GM18505 (cell line): ENCODE data around the gene TSSK1B.
"Not testable (repeated sequence)": the region's sequence is repeated elsewhere in the genome, so short reads cannot be mapped to it uniquely, and the experiment has no call there.

Source experiments
- ATAC-seq: cut with Tn5 transposase; IDR thresholded peaks from one replicate; pipeline ENCODE4 v1.9.1; 2021; ENCODE audit not compliant: unreplicated experiment
- POLR2A ChIP-seq: IDR thresholded peaks from 4 replicates; pipeline ENCODE4 v1.6.1; 2011; ENCODE audit warnings: borderline replicate concordance; ENCODE audit not compliant: insufficient read depth, insufficient read length; ENCODE audit errors: extremely low read depth

Gene TSSK1B

GRCh38 chr5:113434889-113435288 is at the start of gene TSSK1B:
Gene TSSK1B (minus strand): TSS chr5:113434989. CDS start chr5:113434839, 150 bp downstream.
- TF ChIP-seq POLR2A = no peak
- ATAC-seq = no peak

GRCh38 chr5:113480243-113480642 is 45.5 kb upstream of the TSSK1B start:
- no peak for ATAC-seq
- TF ChIP-seq POLR2A = no peak

- ATAC-seq = no peak
- TF ChIP-seq POLR2A = no peak
Measured at GRCh38 chr5:113478691-113479090, 43.9 kb upstream of the TSSK1B start.

GRCh38 chr5:113474100-113474728 is 39.4 kb upstream of the TSSK1B start:
- ATAC-seq = no peak
- no peak for TF ChIP-seq POLR2A

- ATAC-seq = no peak
- TF ChIP-seq POLR2A = no peak
Measured at GRCh38 chr5:113463032-113463431, 28.2 kb upstream of the TSSK1B start.

GRCh38 chr5:113457106-113457505 is 22.3 kb upstream of the TSSK1B start:
- ATAC-seq = not testable (repeated sequence)

- no peak for ATAC-seq
- no peak for TF ChIP-seq POLR2A
Measured at GRCh38 chr5:113452941-113453340, 18.2 kb upstream of the TSSK1B start.

GRCh38 chr5:113451797-113452196 is 17.0 kb upstream of the TSSK1B start:
- no peak for ATAC-seq
- TF ChIP-seq POLR2A = no peak

GRCh38 chr5:113450929-113451328 is 16.1 kb upstream of the TSSK1B start:
- no peak for ATAC-seq
- no peak for TF ChIP-seq POLR2A

- TF ChIP-seq POLR2A = no peak
- ATAC-seq = no peak
Measured at GRCh38 chr5:113450462-113450861, 15.7 kb upstream of the TSSK1B start.

GRCh38 chr5:113448252-113448651 is 13.5 kb upstream of the TSSK1B start:
- TF ChIP-seq POLR2A = no peak
- ATAC-seq = no peak

- TF ChIP-seq POLR2A = no peak
- ATAC-seq = no peak
Measured at GRCh38 chr5:113447498-113448050, 12.8 kb upstream of the TSSK1B start.

- no peak for TF ChIP-seq POLR2A
- ATAC-seq = no peak
Measured at GRCh38 chr5:113446358-113446927, 11.7 kb upstream of the TSSK1B start.

- TF ChIP-seq POLR2A = no peak
- ATAC-seq = no peak
Measured at GRCh38 chr5:113437111-113437510, 2.3 kb upstream of the TSSK1B start.
